A673 (cell line): ENCODE data around the gene KRT35. TPM values are rescaled to one million over a fixed set of nuclear protein-coding genes. Genes with fewer than 3 reads are reported as not detected.

Experiments used
- BruUV-seq: library from RNA; stranded (reverse); fragments of 400-500 nt; replicated peaks from 2 replicates; lab custom pipeline; 2021; lab: Mats Ljungman, UMichigan
- CTCF ChIA-PET: fragments of 300-600 bp; sonication (Branson Sonifier 250); formaldehyde crosslinking; loops from one replicate; lab custom pipeline; 2022; ENCODE audit warnings: antibody characterized with exemption; lab: Charles Lee
- POLR2A ChIA-PET: fragments of 300-600 bp; sonication (Branson Sonifier 250); formaldehyde crosslinking; loops from one replicate; lab custom pipeline; 2022; ENCODE audit warnings: antibody characterized with exemption; ENCODE audit not compliant: low non-redundant PET; lab: Charles Lee
- DNase-seq: peaks from one replicate; pipeline ENCODE4 v3.0.0-alpha.2; 2015; ENCODE audit warnings: low spot score
- H3K27ac ChIP-seq: fragments of 200-600 bp; sonication (generic); 2 replicates; pipeline ENCODE4 v1.5.1; 2016; ENCODE audit warnings: mixed run types, low read depth, mild to moderate bottlenecking, mixed read lengths, antibody characterized with exemption, low read length; ENCODE audit not compliant: poor library complexity, severe bottlenecking
- H3K27me3 ChIP-seq: fragments of 200-600 bp; sonication (generic); replicated peaks from 2 replicates; pipeline ENCODE4 v1.6.1; 2017; ENCODE audit warnings: mixed run types, low read depth, mild to moderate bottlenecking, mixed read lengths, antibody characterized with exemption, low read length; ENCODE audit not compliant: insufficient read depth, poor library complexity
- H3K36me3 ChIP-seq: fragments of 200-600 bp; sonication (generic); 2 replicates; pipeline ENCODE4 v1.6.1; 2016; ENCODE audit warnings: mixed run types, mild to moderate bottlenecking, mixed read lengths, antibody characterized with exemption, low read length; ENCODE audit not compliant: insufficient read depth, poor library complexity, severe bottlenecking
- H3K4me1 ChIP-seq: fragments of 200-600 bp; sonication (generic); 2 replicates; pipeline ENCODE4 v1.6.1; 2017; ENCODE audit warnings: mixed run types, mild to moderate bottlenecking, mixed read lengths, antibody characterized with exemption, low read length; ENCODE audit not compliant: insufficient read depth, poor library complexity, severe bottlenecking
- H3K4me3 ChIP-seq: fragments of 200-600 bp; sonication (generic); 2 replicates; pipeline ENCODE4 v1.5.1; 2016; ENCODE audit warnings: low read depth, mixed run types, mild to moderate bottlenecking, mixed read lengths, low read length; ENCODE audit not compliant: poor library complexity, severe bottlenecking
- H3K9me3 ChIP-seq: fragments of 200-600 bp; sonication (generic); 2 replicates; pipeline ENCODE4 v1.6.1; 2016; ENCODE audit warnings: mixed run types, low read depth, mild to moderate bottlenecking, mixed read lengths, antibody characterized with exemption, low read length; ENCODE audit not compliant: poor library complexity, severe bottlenecking
- CTCF ChIP-seq: fragments of 300-800, 200-600 bp; sonication (generic); conservative IDR thresholded peaks from 2 replicates; pipeline ENCODE4 v1.5.1; 2017; ENCODE audit warnings: low read depth, mild to moderate bottlenecking, antibody characterized with exemption, low read length, moderate library complexity, mixed read lengths
- EZH2 ChIP-seq: fragments of 200-600 bp; sonication (generic); IDR thresholded peaks from 2 replicates; pipeline ENCODE4 v1.6.1; 2017; ENCODE audit warnings: borderline replicate concordance, low read depth, mild to moderate bottlenecking, mixed read lengths, antibody characterized with exemption, low read length; ENCODE audit not compliant: poor library complexity, severe bottlenecking
- intact Hi-C: fragments of 100-400 bp; cut with micrococcal nuclease; formaldehyde crosslinking; loops from one replicate; pipeline ENCODE4 v1.10.0; 2022; ENCODE audit not compliant: unreplicated experiment
- total RNA-seq: library from RNA; stranded (reverse); gene quantifications from 2 replicates; pipeline ENCODE4 v1.2.3, GENCODE V29; 2021

The KRT35 gene
- total RNA-seq, 1 experiment from 2014 or later, result not detected

DNA sequence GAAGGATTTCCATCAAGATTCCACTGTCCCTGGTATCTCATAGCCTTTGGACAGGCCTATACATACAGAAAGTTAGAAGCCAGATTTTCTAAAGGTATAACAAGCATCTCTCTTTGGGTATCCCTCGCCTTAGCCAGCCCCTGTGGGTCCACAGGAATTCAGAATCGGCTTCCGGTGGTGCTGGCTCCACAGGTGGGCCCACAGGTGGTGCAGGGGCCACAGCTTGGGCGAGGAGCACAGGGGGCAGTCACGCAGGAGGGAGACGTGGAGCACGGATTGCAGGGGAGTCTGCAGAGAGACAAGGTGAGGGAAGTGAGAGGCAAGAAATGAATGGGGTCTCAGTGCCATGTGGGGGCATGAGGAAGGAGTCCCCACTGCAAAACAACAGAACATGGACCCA is 43.7 kb downstream of the KRT35 start:
- ChIA-PET CTCF (no interaction called here), POLR2A (no interaction called here)
- Histone ChIP-seq H3K27ac (no peak overlapping the region), H3K36me3 (no peaks in the 10 kb centered on the region), H3K4me1 (no peaks in the 10 kb centered on the region), H3K27me3 (no peaks in the 10 kb centered on the region), H3K9me3 (no peaks in the 10 kb centered on the region), H3K4me3 (no peak overlapping the region)
- no peak for DNase-seq
- no TSS peak for BruUV-seq
- TF ChIP-seq CTCF (no peak), EZH2 (no peak)
- intact Hi-C loops, result no loop called here

DNA sequence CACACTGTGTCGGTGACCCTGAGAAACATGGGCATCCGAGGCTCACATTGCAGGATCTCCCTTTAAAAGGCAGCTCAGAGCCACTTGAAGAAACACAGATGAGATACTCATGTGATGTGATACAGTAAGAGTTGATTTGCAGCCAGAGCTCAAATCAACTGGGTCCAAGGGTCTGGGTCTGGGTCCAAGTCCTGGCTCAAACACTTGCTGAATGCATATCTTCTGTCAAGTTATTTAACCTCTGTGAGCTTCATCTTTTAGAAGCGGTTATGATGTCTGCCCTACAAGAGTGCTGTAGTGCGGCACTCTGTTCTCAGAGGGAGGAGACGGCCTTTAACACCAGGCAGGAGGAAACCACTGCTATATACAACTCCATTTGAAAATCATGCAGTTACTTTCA is 46.5 kb downstream of the KRT35 start:
- no peak for TF ChIP-seq CTCF
- no peak for TF ChIP-seq EZH2
- H3K4me1 ChIP-seq, result no peaks in the 10 kb centered on the region
- BruUV-seq, result no TSS peak
- no peak overlapping the region for H3K27ac ChIP-seq
- CTCF ChIA-PET, result interaction anchor here (0.6 kb wide), 1 partner anchor 15 kb away, joined by 11 read pairs; no protein-coding TSS in a partner anchor
- H3K9me3 ChIP-seq, result no peaks in the 10 kb centered on the region
- DNase-seq, result no peak
- POLR2A ChIA-PET, result no interaction called here
- intact Hi-C loops, result no loop called here
- no peaks in the 10 kb centered on the region for H3K36me3 ChIP-seq
- H3K4me3 ChIP-seq, result no peak overlapping the region
- no peaks in the 10 kb centered on the region for H3K27me3 ChIP-seq

- Histone ChIP-seq H3K36me3 (no peaks in the 10 kb centered on the region), H3K9me3 (no peaks in the 10 kb centered on the region), H3K27me3 (no peaks in the 10 kb centered on the region), H3K4me1 (no peaks in the 10 kb centered on the region), H3K27ac (no peak overlapping the region), H3K4me3 (no peak overlapping the region)
- intact Hi-C loops, result no loop called here
- POLR2A ChIA-PET, result no interaction called here
- CTCF ChIA-PET, result interaction anchor here (0.6 kb wide), 1 partner anchor 16 kb away, joined by 11 read pairs; no protein-coding TSS in a partner anchor
- BruUV-seq, result no TSS peak
- DNase-seq, result no peak
- TF ChIP-seq CTCF (no peak), EZH2 (no peak)
Measured at GRCh38 chr17:41434005-41434404, 46.9 kb downstream of the KRT35 start.
